Measurements from ENCODE around the gene TH. TPM values are rescaled to one million over a fixed set of nuclear protein-coding genes. Genes with fewer than 3 reads are reported as not detected.

Gene TH
- total RNA-seq, 1 donor = not detected

- peaks cover 8% of the 10 kb centered on the region for H4K20me1 ChIP-seq (ENCODE audit: insufficient read depth, low read length)
- H3K4me2 ChIP-seq (ENCODE audit: insufficient read depth, low read length) = no peak overlapping the region
- H3K79me2 ChIP-seq (ENCODE audit: insufficient read depth, low read length) = no peaks in the 10 kb centered on the region
Observed at GRCh38 chr11:2154889-2155288, 16.7 kb downstream of the TH start.

GRCh38 chr11:2154195-2154585 lies 17.4 kb downstream of the TH start:
- Histone ChIP-seq H2AFZ (ENCODE audit: low read length) (no peak overlapping the region), H3K27me3 (ENCODE audit: insufficient read depth, low read length) (peaks cover 17% of the 10 kb centered on the region), H4K20me1 (ENCODE audit: insufficient read depth, low read length) (peaks cover 8% of the 10 kb centered on the region), H3K36me3 (ENCODE audit: insufficient read depth, low read length) (no peaks in the 10 kb centered on the region), H3K9me3 (ENCODE audit: low read depth, low read length) (no peaks in the 10 kb centered on the region), H3K27ac (ENCODE audit: low read depth, low read length) (no peak overlapping the region), H3K4me1 (ENCODE audit: insufficient read depth, low read length) (no peaks in the 10 kb centered on the region), H3K4me3 (ENCODE audit: insufficient read depth, low read length) (no peak overlapping the region), H3K4me2 (ENCODE audit: insufficient read depth, low read length) (no peak overlapping the region), H3K79me2 (ENCODE audit: insufficient read depth, low read length) (no peaks in the 10 kb centered on the region)
- DNase-seq (ENCODE audit: insufficient read length, low spot score, missing footprints) = no peak
- no peak for TF ChIP-seq CTCF (IDR thresholded peaks at IDR 0.05; ENCODE audit: extremely low read depth, low read depth, low read length)

More at GRCh38 chr11:2154889-2155288, 16.7 kb downstream of the TH start:
- TF ChIP-seq CTCF (IDR thresholded peaks at IDR 0.05; ENCODE audit: extremely low read depth, low read depth, low read length) = no peak
- no peaks in the 10 kb centered on the region for H3K36me3 ChIP-seq (ENCODE audit: insufficient read depth, low read length)
- no peaks in the 10 kb centered on the region for H3K4me1 ChIP-seq (ENCODE audit: insufficient read depth, low read length)
- H3K9me3 ChIP-seq (ENCODE audit: low read depth, low read length) = no peaks in the 10 kb centered on the region
- H3K4me3 ChIP-seq (ENCODE audit: insufficient read depth, low read length) = no peak overlapping the region
- DNase-seq (ENCODE audit: insufficient read length, low spot score, missing footprints) = no peak
- no peak overlapping the region for H3K27ac ChIP-seq (ENCODE audit: low read depth, low read length)
- H3K27me3 ChIP-seq (ENCODE audit: insufficient read depth, low read length) = peaks cover 12% of the 10 kb centered on the region
- H2AFZ ChIP-seq (ENCODE audit: low read length) = no peak overlapping the region

- no peak overlapping the region for H3K4me3 ChIP-seq (ENCODE audit: insufficient read depth, low read length)
- no peak for DNase-seq (ENCODE audit: insufficient read length, low spot score, missing footprints)
- no peak for TF ChIP-seq CTCF (IDR thresholded peaks at IDR 0.05; ENCODE audit: extremely low read depth, low read depth, low read length)
Observed at GRCh38 chr11:2153581-2154194, 17.9 kb downstream of the TH start.

GRCh38 chr11:2151500-2152257 lies 19.9 kb downstream of the TH start:
- peaks cover 8% of the 10 kb centered on the region for H4K20me1 ChIP-seq (ENCODE audit: insufficient read depth, low read length)
- DNase-seq (ENCODE audit: insufficient read length, low spot score, missing footprints) = peak; percentile 98
- no peak overlapping the region for H3K4me2 ChIP-seq (ENCODE audit: insufficient read depth, low read length)
- no peak overlapping the region for H3K27ac ChIP-seq (ENCODE audit: low read depth, low read length)
- H2AFZ ChIP-seq (ENCODE audit: low read length) = no peak overlapping the region
- H3K79me2 ChIP-seq (ENCODE audit: insufficient read depth, low read length) = no peaks in the 10 kb centered on the region
- peaks cover 27% of the 10 kb centered on the region for H3K27me3 ChIP-seq (ENCODE audit: insufficient read depth, low read length)
- H3K36me3 ChIP-seq (ENCODE audit: insufficient read depth, low read length) = no peaks in the 10 kb centered on the region
- H3K9me3 ChIP-seq (ENCODE audit: low read depth, low read length) = no peaks in the 10 kb centered on the region
- H3K4me3 ChIP-seq (ENCODE audit: insufficient read depth, low read length) = no peak overlapping the region
- H3K4me1 ChIP-seq (ENCODE audit: insufficient read depth, low read length) = no peaks in the 10 kb centered on the region
- peak; percentile 77 for TF ChIP-seq CTCF (IDR thresholded peaks at IDR 0.05; ENCODE audit: extremely low read depth, low read depth, low read length)

More at GRCh38 chr11:2153581-2154194, 17.9 kb downstream of the TH start:
- no peak overlapping the region for H2AFZ ChIP-seq (ENCODE audit: low read length)
- H3K4me2 ChIP-seq (ENCODE audit: insufficient read depth, low read length) = no peak overlapping the region
- no peaks in the 10 kb centered on the region for H3K79me2 ChIP-seq (ENCODE audit: insufficient read depth, low read length)
- no peaks in the 10 kb centered on the region for H3K4me1 ChIP-seq (ENCODE audit: insufficient read depth, low read length)
- H3K36me3 ChIP-seq (ENCODE audit: insufficient read depth, low read length) = no peaks in the 10 kb centered on the region
- no peaks in the 10 kb centered on the region for H3K9me3 ChIP-seq (ENCODE audit: low read depth, low read length)
- H3K27ac ChIP-seq (ENCODE audit: low read depth, low read length) = no peak overlapping the region
- H4K20me1 ChIP-seq (ENCODE audit: insufficient read depth, low read length) = peaks cover 8% of the 10 kb centered on the region
- peaks cover 22% of the 10 kb centered on the region for H3K27me3 ChIP-seq (ENCODE audit: insufficient read depth, low read length)

All from osteoblast (primary cell).